Retina (tissue), 1 donor: ENCODE measurements around the gene ADH1A.
"Not testable (repeated sequence)": the region's sequence is repeated elsewhere in the genome, so short reads cannot be mapped to it uniquely, and the experiment has no call there.

ENCODE experiments used
- DNase-seq: peaks from one replicate; pipeline ENCODE4 v3.0.0-alpha.2; 2016

ADH1A gene

DNA sequence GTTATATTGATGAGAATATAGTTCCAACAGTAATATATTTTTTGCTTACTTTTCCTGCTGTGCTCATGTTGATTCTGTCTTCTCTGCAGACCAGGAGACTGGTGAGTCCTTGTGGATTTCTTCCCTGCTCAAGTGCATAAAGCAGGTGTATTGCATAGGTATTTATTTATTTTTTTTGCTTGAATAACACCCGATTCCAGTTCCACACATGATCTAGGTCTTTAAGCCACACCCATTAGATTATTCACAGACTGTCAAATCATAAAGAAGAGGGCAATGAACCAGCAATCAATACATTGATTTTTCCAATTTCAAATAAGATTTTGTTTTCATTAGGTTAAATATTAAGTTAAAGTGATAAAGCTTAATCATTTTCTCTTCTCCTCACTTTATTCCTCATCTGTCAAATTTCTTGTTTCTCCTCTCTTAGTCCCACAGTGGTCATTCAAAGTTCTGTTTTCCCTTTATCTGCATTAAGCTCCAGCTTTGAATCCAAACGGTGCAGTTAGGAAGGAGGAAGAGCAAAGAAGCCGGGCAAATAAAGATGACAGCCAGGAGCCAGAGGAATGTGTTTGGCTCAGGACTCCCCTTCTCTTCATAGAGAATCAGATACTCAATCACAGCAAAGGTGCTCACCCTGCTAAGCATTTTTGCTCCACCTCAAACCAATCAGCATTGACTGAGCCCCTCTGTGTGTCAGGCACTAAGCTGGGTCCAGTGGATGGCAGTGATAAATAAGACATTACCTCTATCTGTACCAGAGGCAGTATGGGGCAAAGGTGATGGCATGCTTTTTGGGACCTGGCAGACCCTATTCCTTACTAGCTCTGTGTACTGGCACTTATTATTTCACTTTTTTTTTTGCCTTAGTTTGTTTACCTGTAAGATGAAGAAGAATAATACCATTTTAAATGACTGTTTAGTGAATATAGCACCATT, at the start of gene ADH1A:
TSS of gene ADH1A (minus strand) at position 138 of the 939 bp plus-strand sequence. CDS start at position 67, 71 bp downstream.
- no peak for DNase-seq

DNA sequence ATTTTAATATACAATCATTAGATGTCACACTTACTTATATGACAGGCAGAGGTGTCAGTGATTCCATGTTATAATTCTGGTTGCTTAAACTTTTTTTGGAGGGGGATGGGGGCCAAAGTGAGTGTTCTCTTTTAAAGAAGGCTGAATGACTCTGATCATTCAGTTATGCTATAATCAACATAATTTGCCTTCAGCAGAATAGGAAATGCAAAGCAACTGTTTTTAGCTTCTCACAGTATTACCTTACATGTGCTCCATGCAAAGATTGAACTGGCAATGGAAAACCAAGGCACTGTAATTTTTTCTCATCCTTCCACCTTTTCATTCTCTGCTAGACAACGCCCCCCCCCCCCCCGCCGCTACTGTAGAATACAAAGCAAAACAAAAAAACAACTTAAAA, 48.4 kb upstream of the ADH1A start:
- DNase-seq: no peak

DNA sequence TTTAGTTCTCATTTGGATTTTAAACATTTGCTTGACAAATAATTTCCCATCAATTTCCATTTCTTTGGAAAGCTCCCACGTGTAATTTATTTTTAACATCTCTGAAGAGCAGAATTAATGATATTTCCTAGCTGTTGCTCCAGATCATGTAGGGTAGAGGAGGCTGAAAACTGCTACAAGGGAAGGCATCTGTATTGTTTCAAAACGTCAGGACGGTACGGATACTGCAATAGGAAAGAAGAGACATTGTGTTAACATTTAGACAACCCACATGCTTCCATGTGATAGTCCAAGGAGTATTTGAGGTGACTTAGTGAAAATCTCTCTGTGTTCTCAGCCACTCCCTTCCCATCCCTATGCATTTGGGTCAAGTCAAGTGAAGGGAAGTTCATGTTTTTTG, 45.8 kb upstream of the ADH1A start:
- DNase-seq: no peak

DNA sequence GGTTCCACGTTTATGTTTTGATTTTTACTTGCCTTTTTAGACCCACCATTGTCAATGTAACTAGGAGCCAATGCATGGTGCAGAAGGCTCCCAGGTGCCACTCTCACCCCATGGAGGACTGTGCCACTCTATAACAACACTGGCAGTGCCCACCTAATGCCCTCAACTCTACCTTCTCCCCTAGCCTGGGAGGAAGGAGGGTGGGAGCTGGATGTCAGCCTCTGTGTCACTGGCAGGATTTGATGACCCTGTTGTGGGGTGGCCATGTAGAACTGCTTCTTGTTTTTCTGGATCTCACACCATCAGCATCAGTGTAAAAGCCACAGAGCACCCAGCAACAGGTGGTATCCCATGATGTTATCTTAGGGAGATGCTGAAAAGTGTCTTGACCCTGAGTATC, 44.1 kb upstream of the ADH1A start:
- no peak for DNase-seq

DNA sequence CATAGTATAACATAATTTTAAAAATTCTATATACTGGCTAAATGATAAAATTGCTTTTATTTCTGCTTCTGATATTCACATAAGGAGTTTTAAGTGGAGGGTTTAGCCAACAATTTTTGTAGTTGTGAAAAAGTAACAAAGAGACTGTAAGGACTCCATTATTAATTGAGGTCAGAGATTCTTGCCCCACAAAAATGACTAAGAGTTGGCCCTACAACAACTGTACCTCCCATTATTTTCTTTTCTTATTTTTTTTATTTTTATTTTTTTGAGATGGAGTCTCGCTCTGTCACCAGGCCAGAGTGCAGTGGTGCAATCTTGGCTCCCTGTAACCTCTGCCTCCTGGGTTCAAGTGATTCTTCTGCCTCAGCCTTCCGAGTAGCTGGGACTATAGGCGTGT, 39.9 kb upstream of the ADH1A start:
- DNase-seq: no peak

DNA sequence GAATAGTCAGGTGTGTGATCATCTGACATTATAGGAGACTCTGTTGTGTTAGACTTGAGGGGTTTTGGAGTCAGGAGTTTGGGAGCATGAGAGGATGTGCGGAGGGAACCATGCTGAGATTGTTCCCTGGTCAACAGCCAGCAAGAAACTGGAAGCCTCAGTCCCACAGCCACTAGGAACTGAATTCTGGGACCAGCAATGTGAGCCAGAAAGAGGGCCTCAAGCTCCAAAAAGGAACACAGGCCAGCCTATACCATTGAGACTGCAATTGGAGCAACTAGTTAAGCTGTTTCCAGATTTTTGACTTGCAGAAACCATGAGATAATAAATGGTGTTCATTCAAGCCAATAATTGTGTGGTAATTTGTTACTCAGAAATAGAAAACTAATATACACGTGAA, 39.1 kb upstream of the ADH1A start:
- DNase-seq: no peak

DNA sequence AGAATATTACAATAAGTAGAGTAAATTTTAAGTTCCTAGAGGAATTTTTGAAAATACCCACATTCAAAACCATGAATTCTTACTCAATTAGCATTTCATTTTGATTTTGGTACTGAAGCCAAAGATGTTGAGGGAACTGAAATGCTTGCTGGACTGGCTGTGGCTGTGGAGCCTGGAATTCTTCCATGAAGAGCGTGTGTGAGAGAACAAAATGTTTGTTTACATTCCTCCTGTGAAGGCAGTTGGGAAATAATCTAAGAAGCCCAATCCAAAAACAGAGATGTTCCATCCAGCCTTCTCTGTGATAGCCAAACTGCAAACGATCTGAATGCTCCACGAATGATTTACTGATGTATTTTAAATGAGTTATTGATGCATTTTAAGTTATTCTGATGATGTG, 34.2 kb upstream of the ADH1A start:
- DNase-seq: no peak

DNA sequence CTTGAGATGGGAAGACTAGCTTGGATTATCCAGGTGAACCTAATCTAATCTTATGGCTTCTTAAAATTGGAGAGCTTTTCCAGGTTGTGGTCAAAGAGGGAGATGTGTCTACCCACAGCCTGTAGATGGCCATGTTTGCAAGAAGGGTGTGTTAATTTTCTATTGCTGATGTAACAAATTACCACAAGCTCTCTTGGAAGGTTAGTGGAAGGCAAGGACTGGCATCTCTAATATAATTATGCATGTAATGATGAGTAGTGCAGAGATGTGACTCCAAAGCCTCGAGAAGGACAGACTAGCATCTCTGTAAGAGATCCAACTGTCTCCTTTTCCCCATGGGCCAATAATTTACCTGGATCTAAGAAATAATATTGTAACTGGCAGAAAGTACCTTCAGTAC, 33.6 kb upstream of the ADH1A start:
- DNase-seq: no peak

DNA sequence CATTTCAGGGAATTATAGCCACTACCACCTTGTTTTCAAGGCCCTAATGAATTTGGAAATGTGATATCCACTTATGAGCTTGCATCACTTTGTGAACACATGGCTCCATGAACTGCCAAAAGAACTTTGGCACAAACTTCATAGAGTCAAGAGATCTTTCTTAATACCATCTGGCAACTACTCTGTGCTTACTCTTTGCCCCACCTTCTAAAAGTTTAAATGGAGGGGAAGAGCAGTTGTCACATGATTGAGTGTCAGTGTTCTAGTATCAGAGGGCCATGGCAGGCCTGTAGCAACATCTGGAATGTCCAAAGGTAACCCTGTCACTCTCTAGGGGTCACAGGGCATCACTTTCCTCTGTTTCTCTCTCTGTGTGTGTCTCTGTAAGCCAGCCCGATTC, 33.0 kb upstream of the ADH1A start:
- DNase-seq: no peak

DNA sequence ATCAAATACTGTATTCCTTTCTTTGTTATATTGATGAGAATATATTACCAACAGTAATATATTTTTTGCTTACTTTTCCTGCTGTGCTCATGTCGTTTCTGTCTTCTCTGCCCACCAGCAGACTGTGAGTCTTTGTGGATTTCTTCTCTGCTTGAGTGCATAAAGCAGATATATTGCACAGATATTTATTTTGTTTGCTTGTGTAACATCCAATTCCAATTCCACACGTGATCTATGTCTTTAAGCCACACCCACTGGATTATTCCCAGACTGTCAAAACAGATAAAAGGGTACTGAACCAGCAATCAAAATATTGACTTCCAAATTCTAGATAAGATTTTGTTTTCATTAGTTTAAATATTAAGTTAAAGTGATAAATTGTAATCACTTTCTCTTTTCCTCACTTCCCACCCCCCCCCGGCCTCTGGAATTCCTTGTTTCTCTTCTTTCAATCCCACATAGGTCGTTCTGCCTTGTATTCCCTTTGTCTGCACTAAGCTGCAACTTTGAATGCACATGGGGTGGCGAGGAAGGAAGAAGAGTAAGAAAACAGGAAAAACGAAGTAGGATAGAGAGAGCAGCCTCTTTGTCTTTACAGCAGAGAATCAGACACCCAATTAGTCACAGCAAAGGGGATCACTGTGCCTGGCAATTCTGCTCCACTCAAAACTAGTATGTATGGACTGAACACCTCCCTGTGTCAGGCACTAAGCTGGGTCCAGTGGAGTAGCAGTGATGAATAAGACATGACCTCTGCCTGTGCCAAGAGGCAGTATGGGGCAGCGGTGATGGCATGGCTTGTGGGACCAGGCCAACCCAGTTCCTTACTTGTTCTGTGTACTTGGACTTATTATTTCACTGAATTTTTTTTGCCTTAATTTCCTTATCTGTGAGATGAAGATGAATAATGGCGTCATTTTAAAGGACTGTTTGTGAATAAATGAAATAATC, 30.7 kb upstream of the ADH1A start, which contains the start of gene ADH1B:
TSS of gene ADH1B (minus strand) at position 161 of the 951 bp plus-strand sequence. CDS start at position 91, 70 bp downstream.
- no peak for DNase-seq

DNA sequence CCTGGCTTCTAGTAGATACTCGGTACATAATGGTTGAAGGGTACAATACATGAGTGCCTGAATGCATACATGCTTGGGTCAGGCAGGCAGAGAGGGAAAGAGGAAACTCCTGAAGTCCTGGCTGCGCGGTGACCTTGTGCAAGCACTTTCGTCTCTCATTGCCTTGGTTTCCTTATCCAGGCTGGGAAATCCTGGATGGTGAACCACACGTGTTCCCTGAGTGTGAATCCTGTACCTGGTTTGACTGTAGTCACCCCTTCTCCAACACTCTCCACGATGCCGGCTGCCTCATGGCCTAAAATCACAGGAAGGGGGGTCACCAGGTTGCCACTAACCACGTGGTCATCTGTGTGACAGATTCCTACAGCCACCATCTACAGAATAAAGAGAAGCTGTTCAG, 27.0 kb upstream of the ADH1A start:
- not testable (repeated sequence) for DNase-seq

DNA sequence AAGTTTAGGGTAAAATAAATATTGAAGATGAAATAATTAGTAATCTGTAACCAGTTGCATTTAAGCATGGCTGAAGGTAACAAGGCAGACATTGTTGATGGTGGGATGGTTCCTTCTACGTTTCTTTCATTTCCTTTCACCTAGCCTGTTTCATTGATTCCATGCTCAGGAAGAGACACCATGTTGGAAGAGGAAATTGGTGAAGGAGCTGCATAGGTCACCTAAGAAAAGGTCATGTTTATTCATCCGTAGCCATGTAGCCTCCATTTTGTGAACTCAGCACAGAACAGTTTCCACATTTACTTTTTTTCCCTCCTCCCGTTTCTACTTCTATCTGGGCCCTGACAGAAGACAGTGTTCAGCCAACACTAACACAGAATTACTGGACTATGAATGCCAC, 26.6 kb upstream of the ADH1A start:
- no peak for DNase-seq

DNA sequence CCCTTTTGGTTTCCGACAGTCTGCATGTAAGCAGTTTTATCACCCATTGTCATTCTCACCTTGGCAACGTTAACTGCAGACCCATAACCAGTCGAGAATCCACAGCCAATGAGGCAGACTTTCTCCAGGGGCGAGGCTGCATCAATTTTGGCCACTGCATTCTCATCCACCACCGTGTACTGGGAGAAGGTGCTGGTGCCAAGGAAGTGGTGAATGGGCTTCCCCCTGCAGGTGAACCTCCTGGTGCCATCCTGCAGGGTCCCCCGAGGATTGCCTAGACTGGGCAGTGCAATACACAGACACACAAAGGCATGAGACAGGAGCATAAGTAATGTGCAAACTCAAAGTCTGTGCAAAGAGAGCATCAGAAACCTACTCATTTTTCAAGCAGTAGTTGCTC, 25.1 kb upstream of the ADH1A start:
- no peak for DNase-seq

DNA sequence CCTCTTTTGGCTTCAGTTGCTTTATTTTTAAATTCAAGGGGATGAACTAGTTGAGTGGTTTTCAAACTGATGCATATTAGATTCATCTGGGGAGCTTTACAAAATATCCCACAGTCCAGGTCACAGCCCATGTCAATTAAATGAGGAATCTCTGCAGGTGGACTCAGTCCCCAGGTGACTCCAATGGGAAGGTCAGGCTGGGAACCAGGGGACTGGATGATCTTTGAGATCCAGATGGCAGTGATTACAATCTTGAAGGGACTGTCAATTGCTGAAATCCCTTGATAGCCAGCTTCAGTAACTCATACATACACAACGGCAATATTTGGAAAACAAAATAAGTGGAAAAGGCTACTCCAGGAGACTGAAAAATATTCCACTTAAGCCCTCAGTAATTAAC, 23.4 kb upstream of the ADH1A start:
- DNase-seq: no peak

DNA sequence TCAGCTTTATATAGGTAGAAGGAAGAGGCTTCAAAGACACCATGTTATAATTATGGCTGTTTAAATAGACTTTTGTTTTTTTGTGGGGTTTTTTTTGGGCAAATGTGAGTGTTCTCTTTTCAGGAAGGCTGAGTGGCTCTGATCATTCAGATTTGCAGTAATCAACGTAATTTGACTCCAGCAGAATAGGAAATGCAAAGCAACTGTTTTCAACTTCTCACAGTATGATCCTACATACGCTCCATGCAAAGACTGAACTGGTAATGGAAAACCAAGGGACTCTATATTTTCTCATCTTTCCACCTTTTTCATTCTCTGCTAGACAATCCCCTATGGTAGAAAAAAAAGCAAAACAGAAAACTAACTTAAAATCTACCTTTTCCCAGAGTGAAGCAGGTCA, 19.6 kb upstream of the ADH1A start:
- no peak for DNase-seq

DNA sequence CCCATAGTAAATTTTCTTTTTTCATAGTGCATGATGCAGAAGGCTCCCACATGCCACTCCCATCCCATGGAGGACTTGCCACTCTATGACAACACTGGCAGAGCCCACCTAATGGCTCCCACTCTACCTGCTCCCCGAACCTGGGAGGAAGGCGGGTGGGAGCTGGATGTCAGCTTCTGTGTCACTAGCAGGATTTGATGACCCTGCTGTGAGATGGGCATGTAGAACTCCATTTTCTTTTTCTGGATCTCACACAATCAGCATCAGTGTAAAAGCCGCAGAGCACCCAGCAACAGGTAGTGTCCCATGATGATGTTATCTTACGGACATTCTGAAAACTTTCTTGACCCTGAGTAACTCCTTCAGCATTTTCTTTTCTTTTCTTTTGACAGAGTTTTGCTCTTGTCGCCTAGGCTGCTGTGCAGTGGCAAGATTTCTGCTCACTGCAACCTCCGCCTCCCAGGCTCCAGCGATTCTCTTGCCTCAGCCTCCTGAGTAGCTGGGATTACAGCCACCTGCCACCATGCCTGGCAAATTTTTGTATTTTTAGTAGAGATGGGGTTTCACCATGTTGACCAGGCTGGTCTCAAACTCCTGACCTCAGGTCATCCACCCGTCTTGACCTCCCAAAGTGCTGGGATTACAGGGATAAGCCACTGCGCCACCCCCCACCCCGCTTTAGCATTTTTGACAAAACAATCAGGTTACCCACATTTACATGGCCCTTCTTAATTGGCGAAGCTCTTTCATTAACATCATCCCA, 15.0 kb upstream of the ADH1A start:
- DNase-seq: no peak

DNA sequence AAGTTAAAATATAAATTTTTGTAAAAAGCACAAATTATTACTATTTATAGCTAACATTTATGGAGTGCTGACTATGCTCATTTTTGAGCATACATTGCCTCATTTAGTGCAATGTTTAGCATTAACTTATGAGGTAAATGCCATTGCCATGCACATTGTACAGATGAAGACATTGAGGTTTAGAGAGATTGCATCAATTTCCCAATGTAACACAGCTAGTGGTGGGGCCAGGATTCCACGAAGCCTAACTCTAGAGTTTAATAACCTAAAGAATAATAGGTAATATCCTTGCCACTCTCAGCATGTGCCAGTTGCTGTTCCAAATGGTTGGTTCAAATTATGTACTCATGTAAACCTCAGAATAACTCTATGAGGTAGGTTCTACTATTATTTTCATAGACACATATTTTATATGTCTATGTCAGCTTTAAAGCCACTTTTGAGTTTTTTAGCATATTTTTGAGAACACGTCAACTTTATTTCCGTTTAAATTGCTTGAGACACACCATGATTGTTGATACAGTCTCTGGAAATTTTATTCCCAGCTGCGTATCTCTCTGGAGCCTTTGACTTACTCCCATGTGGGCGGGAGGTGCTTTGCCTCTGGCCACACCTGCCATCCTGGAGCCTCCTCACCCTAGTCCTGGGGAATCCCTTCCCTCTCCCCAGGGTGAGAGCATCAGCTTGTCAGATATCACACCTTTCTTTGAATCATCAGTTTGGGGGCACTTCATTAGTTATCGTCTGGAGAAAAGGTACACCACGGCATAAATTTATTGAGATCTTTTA, 10.8 kb upstream of the ADH1A start:
- DNase-seq: no peak

DNA sequence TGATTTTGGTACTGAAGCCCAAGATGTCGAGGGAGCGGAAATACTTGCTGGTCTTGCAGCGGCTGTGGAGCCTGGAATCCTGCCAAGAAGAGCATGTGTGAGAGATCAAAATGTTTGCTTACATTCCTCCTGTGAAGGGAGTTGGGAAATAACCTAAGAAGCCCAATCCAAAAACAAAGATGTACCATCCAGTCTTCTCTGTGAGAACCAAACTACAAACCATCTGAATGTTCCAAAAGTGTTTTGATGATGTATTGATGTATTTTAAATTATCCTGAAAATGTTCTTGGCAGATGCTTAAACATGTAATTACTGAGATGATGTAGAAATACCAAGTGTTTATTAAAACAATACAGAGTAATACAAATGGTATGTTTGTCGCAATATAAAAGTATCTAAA, 10.1 kb upstream of the ADH1A start:
- no peak for DNase-seq

DNA sequence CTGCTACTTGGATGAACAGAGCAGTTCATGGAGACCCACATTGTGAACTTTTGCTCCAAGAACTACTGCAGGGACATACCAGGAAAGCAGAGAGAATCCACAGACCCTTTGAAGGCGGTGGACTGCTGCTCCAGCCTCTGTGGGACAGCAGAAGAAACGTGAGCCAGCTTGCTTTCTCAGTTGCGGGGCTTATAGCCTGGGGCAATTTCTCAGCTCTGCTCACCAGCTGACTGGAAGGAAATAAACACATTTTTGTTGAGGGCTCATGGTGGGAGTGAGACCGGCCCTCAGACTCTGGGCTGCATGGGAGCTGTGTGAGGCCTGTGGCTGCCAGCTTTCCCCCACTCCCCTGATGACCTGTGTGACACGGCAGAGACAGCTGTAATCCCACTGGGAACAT, 2.6 kb upstream of the ADH1A start:
- no peak for DNase-seq

DNA sequence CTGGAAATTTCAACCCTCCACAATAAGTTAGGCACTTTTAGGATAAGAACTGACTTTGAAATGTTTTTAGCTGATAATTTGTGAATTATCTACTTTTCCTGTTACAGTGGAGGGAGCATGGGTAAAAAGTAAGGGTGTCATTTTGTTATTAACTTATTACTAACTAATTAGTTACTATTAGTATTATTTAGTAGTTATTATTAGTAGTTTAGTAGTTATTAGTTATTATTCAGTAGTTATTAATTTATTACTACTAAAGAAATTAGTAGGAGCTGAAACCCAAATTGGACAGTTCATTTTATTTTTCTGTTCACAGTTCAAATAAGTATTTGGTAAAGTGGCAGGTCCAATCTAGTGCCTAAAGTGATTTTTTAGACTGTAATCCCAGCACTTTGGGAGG, 5.4 kb downstream of the ADH1A start:
- DNase-seq: no peak

DNA sequence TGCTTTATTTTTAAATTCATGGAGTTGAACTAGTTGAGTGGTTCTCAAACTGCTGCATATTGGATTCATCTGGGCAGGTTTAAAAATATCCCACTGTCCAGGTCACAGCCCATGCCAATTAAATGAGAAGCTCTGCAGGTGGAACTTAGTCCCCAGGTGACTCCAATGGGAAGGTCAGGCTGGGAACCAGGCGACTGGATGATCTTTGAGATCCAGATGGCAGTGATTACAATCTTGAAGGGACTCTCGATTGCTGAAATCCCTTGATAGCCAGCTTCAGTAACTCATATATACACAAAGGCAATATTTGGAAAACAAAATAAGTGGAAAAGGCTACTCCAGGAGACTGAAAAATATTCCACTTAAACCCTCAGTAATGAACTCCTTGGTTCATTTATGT, 8.1 kb downstream of the ADH1A start:
- DNase-seq: no peak

DNA sequence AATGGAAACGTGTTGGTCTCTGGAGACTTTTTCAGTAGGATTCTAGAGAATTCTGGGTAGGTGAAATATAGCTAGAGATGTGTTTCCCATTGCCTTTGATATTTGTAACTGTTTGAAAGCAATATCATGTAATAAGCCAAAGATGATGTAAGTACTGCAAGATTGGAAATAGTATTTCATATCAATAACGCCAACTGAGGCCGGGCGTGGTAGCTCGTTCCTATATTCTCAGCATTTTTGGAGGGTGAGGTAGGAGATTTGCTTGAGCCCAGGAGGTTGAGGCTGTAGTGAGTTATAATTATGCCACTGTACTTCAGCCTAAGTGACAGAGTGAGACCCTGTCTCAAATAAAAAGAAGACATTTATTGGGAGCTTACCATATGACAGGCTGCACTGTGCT, 9.5 kb downstream of the ADH1A start:
- no peak for DNase-seq
